Measurements from ENCODE around the gene B4GALT6. TPM values are rescaled to one million over a fixed set of nuclear protein-coding genes. Genes with fewer than 3 reads are reported as not detected.

Gene B4GALT6
- total RNA-seq, 1 experiment from 2014 or later, result 22.4 TPM

DNA sequence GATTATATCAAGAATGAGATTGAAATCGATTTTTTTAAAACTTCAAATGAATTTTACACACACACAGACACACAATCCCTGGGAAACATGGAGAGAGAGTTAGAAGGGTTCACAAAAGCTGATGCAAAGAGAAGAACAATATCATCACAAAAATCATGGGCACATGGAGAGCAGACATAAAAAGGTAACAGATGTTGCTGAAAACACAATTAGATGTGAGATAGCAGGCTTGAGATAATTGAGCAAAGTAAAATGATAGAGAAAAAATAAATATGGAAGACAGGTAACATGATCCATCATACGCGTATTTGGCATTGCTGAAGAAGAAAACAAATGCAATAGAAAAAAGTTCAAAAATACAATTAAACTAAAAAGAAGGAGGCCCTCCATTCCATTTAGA, 11.6 kb upstream of the B4GALT6 start:
- Mint-ChIP-seq H3K4me3 (ENCODE audit: unreplicated experiment) (no peak overlapping the region), H3K27me3 (ENCODE audit: insufficient read depth, unreplicated experiment) (no peaks in the 10 kb centered on the region), H3K36me3 (ENCODE audit: insufficient read depth, unreplicated experiment) (no peaks in the 10 kb centered on the region), H3K9me3 (ENCODE audit: unreplicated experiment) (peaks cover 9% of the 10 kb centered on the region), H3K4me1 (ENCODE audit: low read depth, unreplicated experiment) (peaks cover 8% of the 10 kb centered on the region), H3K27ac (ENCODE audit: unreplicated experiment) (no peak overlapping the region)
- Histone ChIP-seq H3K27me3 (replicated peaks; ENCODE audit: control insufficient read depth, insufficient read depth, low read length) (no peaks in the 10 kb centered on the region), H3K9me3 (no peaks in the 10 kb centered on the region; the same call in 1 of the 2 replicates), H3K4me3 (ENCODE audit: low read depth, low read length) (no peak overlapping the region), H3K4me1 (no peaks in the 10 kb centered on the region; the same call in 1 of the 2 replicates), H3K36me3 (ENCODE audit: control insufficient read depth, insufficient read depth, low read length) (no peaks in the 10 kb centered on the region)
- no peak for DNase-seq
- intact Hi-C loops (cut with micrococcal nuclease; ENCODE audit: unreplicated experiment), result no loop called here
- TF ChIP-seq, protein P1, sequence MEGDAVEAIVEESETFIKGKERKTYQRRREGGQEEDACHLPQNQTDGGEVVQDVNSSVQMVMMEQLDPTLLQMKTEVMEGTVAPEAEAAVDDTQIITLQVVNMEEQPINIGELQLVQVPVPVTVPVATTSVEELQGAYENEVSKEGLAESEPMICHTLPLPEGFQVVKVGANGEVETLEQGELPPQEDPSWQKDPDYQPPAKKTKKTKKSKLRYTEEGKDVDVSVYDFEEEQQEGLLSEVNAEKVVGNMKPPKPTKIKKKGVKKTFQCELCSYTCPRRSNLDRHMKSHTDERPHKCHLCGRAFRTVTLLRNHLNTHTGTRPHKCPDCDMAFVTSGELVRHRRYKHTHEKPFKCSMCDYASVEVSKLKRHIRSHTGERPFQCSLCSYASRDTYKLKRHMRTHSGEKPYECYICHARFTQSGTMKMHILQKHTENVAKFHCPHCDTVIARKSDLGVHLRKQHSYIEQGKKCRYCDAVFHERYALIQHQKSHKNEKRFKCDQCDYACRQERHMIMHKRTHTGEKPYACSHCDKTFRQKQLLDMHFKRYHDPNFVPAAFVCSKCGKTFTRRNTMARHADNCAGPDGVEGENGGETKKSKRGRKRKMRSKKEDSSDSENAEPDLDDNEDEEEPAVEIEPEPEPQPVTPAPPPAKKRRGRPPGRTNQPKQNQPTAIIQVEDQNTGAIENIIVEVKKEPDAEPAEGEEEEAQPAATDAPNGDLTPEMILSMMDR (IDR thresholded peaks at IDR 0.05; ENCODE audit: insufficient read depth in 1 of 2, low read depth in 1 of 2, low read length in 1 of 2, severe bottlenecking in 1 of 2, unreplicated experiment in 1 of 2), result no peak
- ChIA-PET POLR2A (no interaction called here), CTCF (no interaction called here)
- BruUV-seq (replicated peaks), result no TSS peak

GRCh38 chr18:31694297-31694696, 9.9 kb upstream of the B4GALT6 start:
- no peaks in the 10 kb centered on the region for H3K27me3 Mint-ChIP-seq (ENCODE audit: insufficient read depth, unreplicated experiment)
- H3K27me3 ChIP-seq (replicated peaks; ENCODE audit: control insufficient read depth, insufficient read depth, low read length), result no peaks in the 10 kb centered on the region
- DNase-seq, result no peak
- POLR2A ChIA-PET, result no interaction called here
- H3K4me1 ChIP-seq, result no peaks in the 10 kb centered on the region; the same call in 1 of the 2 replicates
- TF ChIP-seq, protein P1 (IDR thresholded peaks at IDR 0.05; ENCODE audit: insufficient read depth in 1 of 2, low read depth in 1 of 2, low read length in 1 of 2, severe bottlenecking in 1 of 2, unreplicated experiment in 1 of 2), result no peak
- H3K4me3 ChIP-seq (ENCODE audit: low read depth, low read length), result no peak overlapping the region
- H3K9me3 ChIP-seq, result no peaks in the 10 kb centered on the region; the same call in 1 of the 2 replicates
- BruUV-seq (replicated peaks), result no TSS peak
- no peak overlapping the region for H3K4me3 Mint-ChIP-seq (ENCODE audit: unreplicated experiment)
- peaks cover 9% of the 10 kb centered on the region for H3K9me3 Mint-ChIP-seq (ENCODE audit: unreplicated experiment)
- intact Hi-C loops (cut with micrococcal nuclease; ENCODE audit: unreplicated experiment), result no loop called here
- H3K36me3 ChIP-seq (ENCODE audit: control insufficient read depth, insufficient read depth, low read length), result no peaks in the 10 kb centered on the region
- CTCF ChIA-PET, result no interaction called here
- H3K4me1 Mint-ChIP-seq (ENCODE audit: low read depth, unreplicated experiment), result peaks cover 8% of the 10 kb centered on the region
- no peaks in the 10 kb centered on the region for H3K36me3 Mint-ChIP-seq (ENCODE audit: insufficient read depth, unreplicated experiment)
- H3K27ac Mint-ChIP-seq (ENCODE audit: unreplicated experiment), result no peak overlapping the region

DNA sequence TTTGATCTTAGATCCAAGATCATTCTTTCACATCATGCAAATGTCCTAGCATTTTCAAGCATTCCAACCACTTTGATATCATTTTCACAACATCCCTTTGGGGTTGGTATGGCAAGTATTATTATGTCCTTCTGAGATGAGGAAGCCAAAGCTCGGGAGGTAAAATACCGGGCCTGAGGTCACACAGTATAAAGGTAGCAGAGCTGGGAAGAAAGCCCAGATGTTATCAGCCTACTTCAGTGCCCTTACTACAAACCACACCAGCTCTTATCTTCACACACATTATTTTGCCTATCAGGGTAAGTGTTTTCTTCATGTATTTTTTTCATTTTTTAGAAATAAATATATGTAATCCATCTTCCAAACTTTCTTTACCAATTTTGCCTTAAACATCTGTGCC, 4.2 kb upstream of the B4GALT6 start:
- H3K36me3 ChIP-seq (ENCODE audit: control insufficient read depth, insufficient read depth, low read length), result no peaks in the 10 kb centered on the region
- H3K27me3 ChIP-seq (replicated peaks; ENCODE audit: control insufficient read depth, insufficient read depth, low read length), result no peaks in the 10 kb centered on the region
- DNase-seq, result no peak
- peaks cover 12% of the 10 kb centered on the region; the same call in 1 of the 2 replicates for H3K4me1 ChIP-seq
- TF ChIP-seq, protein P1 (IDR thresholded peaks at IDR 0.05; ENCODE audit: insufficient read depth in 1 of 2, low read depth in 1 of 2, low read length in 1 of 2, severe bottlenecking in 1 of 2, unreplicated experiment in 1 of 2), result no peak
- Mint-ChIP-seq H3K9me3 (ENCODE audit: unreplicated experiment) (no peaks in the 10 kb centered on the region), H3K4me1 (ENCODE audit: low read depth, unreplicated experiment) (no peaks in the 10 kb centered on the region), H3K4me3 (ENCODE audit: unreplicated experiment) (no peak overlapping the region), H3K36me3 (ENCODE audit: insufficient read depth, unreplicated experiment) (peaks cover 6% of the 10 kb centered on the region), H3K27me3 (ENCODE audit: insufficient read depth, unreplicated experiment) (no peaks in the 10 kb centered on the region), H3K27ac (ENCODE audit: unreplicated experiment) (no peak overlapping the region)
- ChIA-PET POLR2A (no interaction called here), CTCF (no interaction called here)
- intact Hi-C loops (cut with micrococcal nuclease; ENCODE audit: unreplicated experiment), result no loop called here
- H3K9me3 ChIP-seq, result no peaks in the 10 kb centered on the region
- BruUV-seq (replicated peaks), result no TSS peak
- H3K4me3 ChIP-seq (ENCODE audit: low read depth, low read length), result no peak overlapping the region

Measured in Caco-2 (cell line).